SK-MEL-5 (cell line): Measurements from ENCODE around the gene DPP8. TPM values are rescaled to one million over a fixed set of nuclear protein-coding genes. Genes with fewer than 3 reads are reported as not detected.
"Not testable (repeated sequence)": the region's sequence is repeated elsewhere in the genome, so short reads cannot be mapped to it uniquely, and the experiment has no call there.

Experiments used
- DNase-seq: peaks from one replicate; pipeline ENCODE4 v3.0.0-alpha.2; 2016; ENCODE audit warnings: low read depth, low spot score
- in situ Hi-C: cut with HindIII; loops from 2 replicates; pipeline ENCODE4 v1.10.0; 2016; ENCODE audit warnings: low sequenced_read_pairs, high pct_unique_total_duplicates, low pct_unique_long_range_greater_than_20kb
- total RNA-seq: library from RNA; depleted of rRNA; stranded (reverse); fragments of >200 nt; shearing (Covaris generic); gene quantifications from 2 replicates; pipeline ENCODE4 v1.2.3, GENCODE V29; 2014

DPP8 gene
- total RNA-seq, 1 experiment from 2014 or later: 17.4 TPM

- DNase-seq: not testable (repeated sequence)
Observed at GRCh38 chr15:65463096-65463495, 54.4 kb downstream of the DPP8 start.

GRCh38 chr15:65460741-65461347 is 56.6 kb downstream of the DPP8 start:
- in situ Hi-C loops: loop anchor here (25.0 kb wide), 1 partner anchor 101 kb away; no protein-coding TSS in a partner anchor
- no peak for DNase-seq

More at GRCh38 chr15:65463096-65463495, 54.4 kb downstream of the DPP8 start:
- in situ Hi-C loops: loop anchor here (25.0 kb wide), 1 partner anchor 99 kb away; no protein-coding TSS in a partner anchor

- in situ Hi-C loops: loop anchor here (25.0 kb wide), 1 partner anchor 107 kb away; no protein-coding TSS in a partner anchor
- DNase-seq: not testable (repeated sequence)
Observed at GRCh38 chr15:65455256-65455655, 62.2 kb downstream of the DPP8 start.

GRCh38 chr15:65451989-65452388 is 65.5 kb downstream of the DPP8 start:
- in situ Hi-C loops: loop anchor here (25.0 kb wide), 1 partner anchor 110 kb away; no protein-coding TSS in a partner anchor
- no peak for DNase-seq

DNA sequence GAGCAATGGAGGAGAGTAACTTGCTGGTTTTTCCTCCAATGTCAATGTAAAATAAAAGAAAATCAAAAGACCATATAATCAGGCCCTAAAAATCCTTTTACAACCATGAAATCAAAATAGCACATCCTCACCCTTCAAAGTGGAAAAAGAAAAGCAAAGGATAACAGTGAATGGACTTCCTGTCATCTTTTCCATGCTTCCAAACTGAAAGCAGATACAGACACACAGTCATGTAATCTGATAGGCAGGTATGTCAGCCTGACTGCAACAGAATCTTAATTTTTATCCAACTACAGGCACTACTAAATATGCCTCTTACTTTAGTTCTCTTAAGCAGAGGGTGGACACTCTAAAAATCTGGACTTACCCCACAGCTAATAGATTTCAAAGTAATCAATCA is 66.9 kb downstream of the DPP8 start:
- in situ Hi-C loops: loop anchor here (25.0 kb wide), 1 partner anchor 112 kb away; no protein-coding TSS in a partner anchor
- DNase-seq: no peak

GRCh38 chr15:65447145-65447544 is 70.3 kb downstream of the DPP8 start:
- in situ Hi-C loops: no loop called here
- no peak for DNase-seq

DNA sequence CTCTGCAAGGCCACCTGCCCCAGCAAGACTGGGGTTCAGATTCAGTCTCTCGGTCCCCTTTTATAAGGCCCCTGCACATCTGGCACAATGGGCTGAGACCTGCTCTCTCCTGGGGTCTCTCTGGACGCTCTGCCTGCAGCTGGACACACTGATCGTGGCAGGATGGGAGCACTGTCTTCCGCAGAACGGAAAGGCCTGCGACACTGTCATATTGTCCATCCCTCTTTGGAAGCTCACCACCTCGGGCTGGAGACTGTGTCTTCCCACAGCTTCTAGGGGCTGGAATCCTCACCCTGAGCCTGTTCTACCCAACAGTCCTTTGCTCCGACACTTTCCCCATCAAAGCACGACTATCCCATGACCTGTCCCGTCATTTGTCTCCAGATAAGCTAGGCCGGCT is 83.3 kb downstream of the DPP8 start:
- DNase-seq: no peak
- in situ Hi-C loops: no loop called here

GRCh38 chr15:65431731-65432130 is 85.8 kb downstream of the DPP8 start:
- in situ Hi-C loops: no loop called here
- no peak for DNase-seq

- in situ Hi-C loops: no loop called here
- no peak for DNase-seq
Observed at GRCh38 chr15:65426216-65426853, 91.2 kb downstream of the DPP8 start.

DNA sequence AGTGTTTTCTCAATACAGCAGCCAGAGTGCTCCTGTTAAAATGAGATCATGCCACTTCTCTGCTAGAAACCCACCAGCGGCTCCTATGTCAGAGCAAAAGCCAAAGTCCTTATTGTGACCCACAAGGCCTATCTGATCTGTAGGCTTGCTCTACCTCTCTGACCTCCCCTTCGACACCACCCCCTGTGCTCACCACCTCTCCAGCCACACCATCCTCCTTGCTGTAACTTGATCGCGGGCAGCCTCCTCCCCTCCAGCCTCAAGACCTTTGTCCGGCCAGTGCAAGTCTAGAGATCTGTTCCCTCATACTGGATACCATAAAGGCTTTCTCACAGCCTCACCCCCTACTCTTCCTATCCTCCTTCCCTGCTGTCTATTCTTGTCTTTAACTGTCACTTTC is 92.8 kb downstream of the DPP8 start:
- in situ Hi-C loops: no loop called here
- no peak for DNase-seq

DNA sequence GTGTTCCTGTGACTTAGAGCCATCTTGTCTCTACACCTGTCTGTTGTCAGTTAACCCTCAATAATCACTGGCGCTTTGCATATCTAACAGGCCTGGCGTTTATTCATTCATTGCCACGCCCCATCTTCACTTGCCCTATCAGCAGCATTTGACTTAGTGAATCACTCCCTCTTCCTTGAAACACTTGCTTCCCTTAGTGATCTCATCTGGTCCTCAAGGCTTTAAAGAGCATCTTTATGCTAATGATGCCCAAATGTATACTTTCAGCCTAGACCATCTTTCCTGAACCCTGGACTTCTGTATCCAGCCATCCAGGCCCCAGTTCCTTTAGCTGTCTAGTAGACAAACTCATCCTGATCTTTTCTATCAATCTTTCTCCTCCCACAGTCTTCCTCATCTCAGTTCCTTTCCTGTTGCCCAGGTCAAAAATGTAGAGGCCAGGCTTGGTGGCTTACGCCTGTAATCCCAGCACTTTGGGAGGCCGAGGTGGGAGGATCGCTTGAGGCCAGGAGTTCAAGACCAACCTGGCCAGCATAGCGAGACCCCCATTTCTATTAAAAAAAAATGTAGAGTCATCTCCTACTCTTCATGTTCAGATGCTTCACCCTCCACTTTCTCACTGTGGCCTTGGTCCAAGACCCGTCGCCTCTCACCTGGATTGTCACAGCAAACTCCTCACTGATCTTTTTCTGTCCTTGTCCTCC is 93.4 kb downstream of the DPP8 start:
- in situ Hi-C loops: no loop called here
- no peak for DNase-seq

DNA sequence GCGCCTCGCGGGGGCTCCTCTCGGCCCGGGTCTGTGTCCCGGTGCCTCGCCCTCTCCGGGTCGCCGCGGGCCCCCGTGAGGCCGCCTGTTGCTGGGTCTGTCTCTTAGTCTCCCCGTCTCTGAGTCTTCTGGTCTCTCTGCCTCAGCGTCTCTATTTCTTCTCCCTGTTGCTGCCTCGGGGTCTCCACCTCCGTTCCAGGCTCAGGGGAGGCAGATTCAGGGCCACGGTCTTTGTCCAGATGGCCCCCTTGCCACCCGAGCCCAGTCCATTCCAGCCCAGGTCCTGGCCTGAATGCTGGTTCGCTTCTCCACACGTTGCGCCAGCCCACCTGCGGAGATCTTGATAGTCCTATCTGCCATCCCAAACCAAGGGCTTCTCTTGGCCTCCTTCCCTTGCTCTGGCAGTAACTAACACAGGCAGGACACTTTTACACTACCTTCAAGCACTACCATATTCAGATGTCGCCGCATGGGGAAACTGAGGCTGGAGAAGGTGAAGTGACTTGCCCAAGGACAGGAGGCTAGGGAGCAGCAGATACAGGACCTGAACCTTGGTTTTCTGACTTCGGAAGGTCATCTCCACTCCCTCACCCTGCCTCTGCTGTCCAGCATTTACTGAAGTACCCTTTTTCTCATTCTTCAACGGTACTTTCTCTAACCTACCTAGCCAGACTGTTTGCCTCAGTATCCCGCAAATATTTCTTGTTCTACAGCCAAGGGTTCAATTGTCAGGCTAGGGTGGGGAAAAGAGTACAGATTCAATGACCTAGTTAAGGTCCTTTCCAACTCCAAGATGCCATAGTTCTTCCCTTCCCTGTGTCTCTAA is 94.1 kb downstream of the DPP8 start:
- DNase-seq: no peak
- in situ Hi-C loops: no loop called here

- in situ Hi-C loops: no loop called here
- DNase-seq: no peak
Observed at GRCh38 chr15:65421360-65422215, 95.9 kb downstream of the DPP8 start.

- in situ Hi-C loops: no loop called here
Observed at GRCh38 chr15:65420975-65421359, 96.5 kb downstream of the DPP8 start.

DNA sequence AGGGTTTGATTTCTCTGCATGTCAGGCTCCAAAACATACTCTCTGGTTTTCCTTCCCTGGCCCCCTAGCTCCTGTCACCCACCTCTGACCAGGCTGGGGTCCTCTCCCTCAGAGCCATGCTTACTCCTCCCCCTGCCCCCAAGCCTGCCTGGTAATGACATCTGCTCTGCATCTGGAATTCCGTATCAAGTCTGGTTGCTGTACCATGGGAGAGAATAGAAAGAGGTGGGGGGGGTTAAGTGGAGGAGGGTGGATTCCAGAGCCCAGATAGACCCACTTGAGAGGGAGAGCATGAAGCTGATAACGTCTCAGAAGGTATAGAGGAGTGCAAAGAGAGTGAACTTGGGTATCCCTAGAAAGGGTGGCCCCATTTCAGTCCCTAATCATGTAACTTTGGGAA is 98.9 kb downstream of the DPP8 start:
- DNase-seq: no peak
- in situ Hi-C loops: no loop called here

More at GRCh38 chr15:65420975-65421359, 96.5 kb downstream of the DPP8 start:
- DNase-seq: no peak

- in situ Hi-C loops: no loop called here
- no peak for DNase-seq
Observed at GRCh38 chr15:65416845-65417416, 100.6 kb downstream of the DPP8 start.
